Stimulated activated CD4-positive, alpha-beta T cell treated with anti-CD3 and anti-CD28 coated beads, Interleukin-1b, Interleukin-23, amount 100 ng/mL, for 48 hours (primary cell): ENCODE results near the gene PIM3.

Source experiments
- DNase-seq: peaks from one replicate; pipeline ENCODE4 v3.0.0-alpha.2; 2020

The PIM3 gene

DNA sequence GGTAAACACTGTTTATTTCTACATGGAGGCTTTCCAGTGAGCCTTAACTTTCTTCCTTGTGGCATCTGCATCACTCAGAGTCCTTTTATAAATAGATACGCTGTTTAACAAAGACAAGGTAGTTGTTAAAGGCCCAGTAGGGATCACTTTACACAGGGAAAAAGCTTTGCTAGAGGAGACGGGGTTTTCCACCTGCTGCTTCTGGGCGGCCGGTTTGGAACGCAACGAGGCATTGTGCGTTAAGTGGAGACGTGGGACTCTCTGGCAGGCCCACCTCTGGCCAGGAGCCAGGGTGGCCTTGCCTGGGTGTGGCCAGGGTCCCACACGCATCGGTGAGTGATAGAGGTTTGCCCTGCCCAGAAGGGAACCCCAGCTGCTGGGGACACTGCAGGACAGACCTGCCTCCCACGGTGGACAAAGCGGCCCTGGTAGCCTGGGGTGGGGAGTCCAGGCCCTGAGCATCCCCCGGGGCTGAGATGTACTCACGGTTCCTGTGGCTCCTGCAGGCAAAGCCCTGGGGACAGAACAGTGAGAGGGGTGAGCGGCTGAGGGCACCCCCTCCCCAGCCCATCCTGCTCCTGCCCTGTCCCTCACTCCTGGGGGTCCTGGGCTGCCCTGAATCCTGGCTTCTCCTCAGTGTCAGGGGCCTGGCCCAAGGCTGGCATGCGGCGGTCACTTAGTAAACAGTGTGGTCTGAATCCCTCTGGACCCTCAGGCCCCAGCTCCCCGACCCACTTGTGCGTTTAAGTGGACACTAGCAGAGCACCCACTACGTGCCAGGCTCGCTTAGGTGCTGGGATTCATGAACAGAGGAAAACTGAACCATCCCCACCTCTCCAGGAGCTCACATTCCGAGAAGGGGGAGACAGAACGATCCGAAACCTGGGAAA, 47.8 kb downstream of the PIM3 start:
- no peak for DNase-seq

- no peak for DNase-seq
These were observed 48.7 kb downstream of the PIM3 start for GRCh38 chr22:50009251-50009650.

DNA sequence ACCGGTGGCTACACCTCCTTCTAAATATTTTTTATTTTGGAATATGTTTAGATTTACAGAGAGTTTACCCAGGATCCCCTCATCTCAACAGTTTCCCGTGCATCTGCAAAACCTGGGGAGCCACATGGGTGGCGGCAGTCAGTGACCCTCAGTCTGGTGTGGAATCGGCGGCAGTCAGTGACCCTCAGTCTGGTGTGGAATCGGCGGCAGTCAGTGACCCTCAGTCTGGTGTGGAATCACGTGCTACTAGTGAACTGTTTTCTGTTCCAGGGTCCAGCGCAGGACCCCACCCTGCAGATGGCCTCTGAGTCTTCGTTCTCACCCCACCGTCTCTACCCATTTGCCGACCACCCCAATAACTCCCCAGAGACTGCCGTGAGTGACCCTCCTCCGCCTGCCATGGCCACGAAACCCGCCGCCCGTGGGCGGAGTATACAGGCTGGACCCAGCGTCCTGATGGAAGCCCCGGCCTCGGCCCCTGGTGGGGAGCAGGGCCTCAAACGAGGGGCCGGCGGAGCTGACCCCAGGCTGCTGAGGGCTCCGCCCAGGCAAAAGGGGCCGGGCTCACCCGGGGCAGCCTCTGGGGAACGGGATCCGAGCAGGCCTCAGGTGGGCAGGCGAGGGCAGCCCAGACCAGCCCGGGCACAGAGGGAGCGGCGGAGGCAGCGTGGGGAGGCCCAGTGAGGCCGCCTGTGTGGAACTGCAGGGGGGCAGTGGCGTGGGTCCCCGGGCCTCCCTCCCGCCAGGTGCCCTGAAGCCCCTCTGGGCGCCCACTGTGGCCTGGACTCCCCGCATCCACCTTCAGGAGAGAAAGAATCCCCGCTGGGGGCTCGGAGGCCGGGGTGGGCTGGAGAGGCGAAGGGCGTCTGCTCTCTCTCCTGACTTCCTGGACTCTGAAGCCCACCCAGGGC, 49.4 kb downstream of the PIM3 start:
- no peak for DNase-seq

- no peak for DNase-seq
These were observed 50.3 kb downstream of the PIM3 start for GRCh38 chr22:50010676-50011446.

DNA sequence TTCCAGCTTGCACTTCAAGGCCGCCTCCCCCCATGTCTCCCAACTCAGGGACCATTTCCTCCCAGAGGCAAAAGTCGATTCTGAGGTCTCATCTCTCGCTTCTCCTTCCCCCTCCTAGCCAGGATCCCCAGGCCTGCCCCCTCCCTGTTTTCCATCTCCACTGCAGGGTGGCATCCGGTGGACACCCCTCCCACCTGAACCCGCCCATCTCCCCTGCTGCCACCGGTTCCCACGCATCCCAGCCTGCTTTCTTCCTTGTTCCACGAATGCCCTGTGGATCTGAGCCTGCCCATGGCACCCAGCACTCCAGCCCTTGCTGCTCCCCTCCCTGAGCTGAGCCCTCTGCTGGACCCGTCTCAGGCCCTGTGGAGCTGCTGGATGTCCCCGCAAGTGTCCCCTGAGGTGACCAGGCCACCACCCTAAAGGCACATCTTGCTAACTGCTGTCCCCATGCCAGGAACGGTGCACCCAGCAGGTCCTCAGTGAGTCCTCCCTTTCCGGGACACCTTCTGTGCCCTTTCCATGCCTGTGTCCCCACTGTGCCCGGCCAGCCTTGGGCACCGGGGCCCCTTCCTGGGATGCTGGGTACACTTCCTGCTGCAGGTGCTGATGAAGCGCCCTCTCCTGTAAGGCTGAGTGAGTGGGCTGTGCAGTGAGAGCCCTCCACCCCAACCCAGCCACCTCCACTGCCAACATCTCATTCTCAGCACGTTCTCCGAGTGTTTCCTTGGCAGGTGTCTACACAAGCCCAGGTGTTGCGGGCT, 51.1 kb downstream of the PIM3 start:
- DNase-seq: no peak

DNA sequence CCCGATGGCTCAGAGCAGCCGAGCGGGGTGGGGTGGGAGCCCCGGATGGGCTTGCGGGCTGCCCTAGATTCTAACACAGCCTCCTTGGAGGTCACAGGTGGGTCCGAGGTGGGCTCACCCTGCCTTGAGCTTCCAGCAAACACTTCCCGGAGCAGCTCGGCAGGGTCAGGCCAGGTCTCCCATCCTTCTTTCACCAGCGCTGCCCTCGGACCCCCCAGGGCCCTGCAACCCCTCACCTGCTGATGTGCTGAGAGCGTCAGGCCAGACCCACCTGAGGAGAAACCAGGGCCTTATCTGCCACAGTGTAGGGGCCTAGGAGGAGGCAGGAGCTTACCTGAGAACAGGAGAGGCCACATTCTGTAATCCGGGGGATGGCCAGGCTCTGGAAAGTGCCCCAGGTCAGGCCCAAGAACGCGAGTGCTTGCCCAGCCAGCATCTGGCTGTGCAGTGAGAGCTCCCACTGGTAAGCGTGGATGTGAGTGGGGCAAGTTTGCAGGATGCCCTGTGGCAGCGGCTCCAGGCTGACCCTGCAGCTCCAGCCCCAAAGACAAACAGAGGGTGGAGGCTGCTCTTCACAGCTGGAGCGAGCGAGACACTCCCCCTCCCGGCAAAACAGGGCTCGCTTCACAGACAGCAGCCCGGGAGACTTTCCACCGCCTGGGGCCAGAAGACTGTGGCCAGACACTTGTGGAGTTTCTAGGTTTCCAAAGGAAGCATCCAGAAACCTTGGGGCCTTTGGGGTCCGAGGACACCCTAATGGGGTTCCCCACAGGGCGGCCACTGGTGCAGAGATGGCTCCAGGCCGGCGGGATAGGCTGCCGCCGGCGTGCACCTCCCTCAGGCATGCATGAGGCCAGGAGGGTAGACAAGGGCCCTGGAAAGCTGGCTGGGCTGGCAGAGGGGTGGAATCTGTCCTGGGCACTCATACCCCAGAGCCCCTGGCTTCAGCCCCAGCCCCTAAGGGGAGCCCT, 51.9 kb downstream of the PIM3 start, which contains the start of gene IL17REL:
Gene IL17REL, minus strand, starts transcription at position 555 of the 971 bp plus-strand sequence. Its CDS starts 119 bp downstream, at position 436.
- DNase-seq: no peak
